Iris pigment epithelial cell (primary cell): ENCODE data around the gene LMOD3.

Experiments used
- DNase-seq: peaks from one replicate; pipeline ENCODE4 v3.0.0-alpha.2; 2011; ENCODE audit warnings: low read depth

Gene LMOD3

GRCh38 chr3:69058180-69058946 lies 64.0 kb downstream of the LMOD3 start:
- DNase-seq: no peak
